T1000 (cell line): Measurements from ENCODE around the gene TNIK.

Experiments used
- DNase-seq: peaks from one replicate; lab custom pipeline; 2025; ENCODE audit warnings: mixed read lengths; lab: John Stamatoyannopoulos, UW

The TNIK gene

GRCh38 chr3:171340434-171340833 is 119.8 kb downstream of the TNIK start:
- DNase-seq, result no peak

GRCh38 chr3:171339598-171339997 is 120.6 kb downstream of the TNIK start:
- no peak for DNase-seq

GRCh38 chr3:171336406-171336805 is 123.8 kb downstream of the TNIK start:
- DNase-seq, result no peak

- no peak for DNase-seq
These were observed 124.6 kb downstream of the TNIK start for GRCh38 chr3:171335559-171335958.

- no peak for DNase-seq
These were observed 125.8 kb downstream of the TNIK start for GRCh38 chr3:171334465-171334811.

- no peak for DNase-seq
These were observed 126.3 kb downstream of the TNIK start for GRCh38 chr3:171333784-171334464.

GRCh38 chr3:171330938-171331337 is 129.3 kb downstream of the TNIK start:
- DNase-seq, result no peak

GRCh38 chr3:171329746-171330145 is 130.5 kb downstream of the TNIK start:
- DNase-seq, result no peak

GRCh38 chr3:171328419-171329082 is 131.7 kb downstream of the TNIK start:
- no peak for DNase-seq

- no peak for DNase-seq
These were observed 132.6 kb downstream of the TNIK start for GRCh38 chr3:171327441-171328174.

- no peak for DNase-seq
These were observed 133.3 kb downstream of the TNIK start for GRCh38 chr3:171326717-171327440.

- DNase-seq, result no peak
These were observed 136.2 kb downstream of the TNIK start for GRCh38 chr3:171323938-171324536.

- DNase-seq, result no peak
These were observed 138.4 kb downstream of the TNIK start for GRCh38 chr3:171321559-171322360.

GRCh38 chr3:171320750-171321558 is 139.3 kb downstream of the TNIK start:
- no peak for DNase-seq

- no peak for DNase-seq
These were observed 143.0 kb downstream of the TNIK start for GRCh38 chr3:171317171-171317570.

GRCh38 chr3:171315919-171316318 is 144.3 kb downstream of the TNIK start:
- DNase-seq, result no peak

- no peak for DNase-seq
These were observed 145.1 kb downstream of the TNIK start for GRCh38 chr3:171315101-171315500.

- no peak for DNase-seq
These were observed 145.9 kb downstream of the TNIK start for GRCh38 chr3:171314341-171314740.

GRCh38 chr3:171313702-171314101 is 146.5 kb downstream of the TNIK start:
- no peak for DNase-seq

- DNase-seq, result no peak
These were observed 147.5 kb downstream of the TNIK start for GRCh38 chr3:171312741-171313140.
